Activated naive CD8-positive, alpha-beta T cell treated with anti-CD3 and anti-CD28 coated beads, Interleukin-2, amount 10 ng/mL, durations not matched to agents 7 days and 5 days (primary cell): Measurements from ENCODE around the gene EPS8L3. TPM values are rescaled to one million over a fixed set of nuclear protein-coding genes. Genes with fewer than 3 reads are reported as not detected.
"Not testable (repeated sequence)": the region's sequence is repeated elsewhere in the genome, so short reads cannot be mapped to it uniquely, and the experiment has no call there.

Source experiments
- ATAC-seq: fragments of 150-1000 bp; cut with Tn5 transposase; one replicate; pipeline ENCODE4 v1.10.0; 2021; ENCODE audit warnings: low read depth, moderate library complexity
- POLR2A ChIA-PET: fragments of 350-600 bp; sonication (Branson Sonifier 250); formaldehyde crosslinking; loops from one replicate; lab custom pipeline; 2021; ENCODE audit warnings: antibody characterized with exemption; lab: Charles Lee
- DNase-seq: peaks from one replicate; pipeline ENCODE4 v3.0.0; 2021
- H3K27ac Mint-ChIP-seq: one replicate; pipeline ENCODE4 v1.8.0; 2022; ENCODE audit warnings: mild to moderate bottlenecking, mixed read lengths
- H3K27me3 Mint-ChIP-seq: one replicate; pipeline ENCODE4 v1.8.0; 2022; ENCODE audit warnings: mild to moderate bottlenecking, moderate library complexity, mixed read lengths
- H3K36me3 Mint-ChIP-seq: one replicate; pipeline ENCODE4 v1.8.0; 2021; ENCODE audit warnings: mild to moderate bottlenecking, mixed read lengths
- H3K4me1 Mint-ChIP-seq: one replicate; pipeline ENCODE4 v1.8.0; 2021; ENCODE audit warnings: mixed read lengths
- H3K4me3 Mint-ChIP-seq: one replicate; pipeline ENCODE4 v1.8.0; 2022; ENCODE audit warnings: mild to moderate bottlenecking, moderate library complexity, mixed read lengths
- H3K9me3 Mint-ChIP-seq: one replicate; pipeline ENCODE4 v1.8.0; 2021; ENCODE audit warnings: mixed read lengths
- total RNA-seq, 2 experiments: library from RNA; stranded (reverse); gene quantifications; one replicate each; pipeline ENCODE4 v1.2.3, GENCODE V29; 2021

Gene EPS8L3
- total RNA-seq, 2 experiments from 2014 or later, result not detected

GRCh38 chr1:109722908-109723691 is 40.6 kb downstream of the EPS8L3 start:
- no peak for ATAC-seq
- POLR2A ChIA-PET, result no interaction called here
- no peak for DNase-seq
- H3K4me1 Mint-ChIP-seq, result no peaks in the 10 kb centered on the region
- H3K9me3 Mint-ChIP-seq, result no peaks in the 10 kb centered on the region
- H3K4me3 Mint-ChIP-seq, result no peak overlapping the region
- H3K27ac Mint-ChIP-seq, result no peak overlapping the region
- no peaks in the 10 kb centered on the region for H3K36me3 Mint-ChIP-seq
- H3K27me3 Mint-ChIP-seq, result peaks cover 21% of the 10 kb centered on the region

GRCh38 chr1:109721971-109722370 is 41.8 kb downstream of the EPS8L3 start:
- Mint-ChIP-seq H3K27ac (no peak overlapping the region), H3K4me3 (no peak overlapping the region), H3K36me3 (no peaks in the 10 kb centered on the region), H3K4me1 (no peaks in the 10 kb centered on the region), H3K27me3 (peaks cover 18% of the 10 kb centered on the region), H3K9me3 (no peaks in the 10 kb centered on the region)
- POLR2A ChIA-PET, result no interaction called here
- ATAC-seq, result no peak
- no peak for DNase-seq

GRCh38 chr1:109721042-109721441 is 42.7 kb downstream of the EPS8L3 start:
- no peak for ATAC-seq
- H3K27me3 Mint-ChIP-seq, result peaks cover 15% of the 10 kb centered on the region
- H3K9me3 Mint-ChIP-seq, result no peaks in the 10 kb centered on the region
- no peaks in the 10 kb centered on the region for H3K36me3 Mint-ChIP-seq
- no peak overlapping the region for H3K27ac Mint-ChIP-seq
- DNase-seq, result no peak
- POLR2A ChIA-PET, result no interaction called here
- H3K4me1 Mint-ChIP-seq, result no peaks in the 10 kb centered on the region
- no peak overlapping the region for H3K4me3 Mint-ChIP-seq

DNA sequence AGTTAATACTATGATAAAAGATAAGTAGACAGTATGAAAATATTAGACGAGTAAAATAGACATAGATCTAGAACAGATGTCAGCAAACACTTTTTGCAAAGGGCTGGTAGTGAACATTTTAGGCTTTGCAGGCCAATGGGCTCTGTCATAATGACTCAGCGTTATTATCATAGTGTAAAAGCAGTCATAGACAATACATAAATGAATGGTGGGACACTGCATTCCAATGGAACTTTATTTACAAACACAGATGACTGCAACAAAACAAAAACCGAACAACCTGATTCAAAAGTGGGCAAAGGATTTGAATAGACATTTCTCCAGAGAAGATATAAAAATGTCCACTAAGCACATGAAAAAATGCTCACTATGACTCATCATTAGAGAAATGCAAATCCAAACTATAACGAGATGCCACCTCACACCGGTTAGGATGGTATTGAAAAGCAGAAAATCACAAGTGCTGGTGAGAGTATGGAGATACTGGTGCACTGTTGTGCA is 44.3 kb downstream of the EPS8L3 start:
- no peak for ATAC-seq
- POLR2A ChIA-PET, result no interaction called here

GRCh38 chr1:109718495-109718894 is 45.2 kb downstream of the EPS8L3 start:
- H3K27ac Mint-ChIP-seq, result no peak overlapping the region
- no peak for ATAC-seq

More for the DNA sequence above, 44.3 kb downstream of the EPS8L3 start:
- no peak overlapping the region for H3K27ac Mint-ChIP-seq
- no peaks in the 10 kb centered on the region for H3K36me3 Mint-ChIP-seq
- H3K4me3 Mint-ChIP-seq, result no peak overlapping the region
- H3K9me3 Mint-ChIP-seq, result no peaks in the 10 kb centered on the region
- H3K27me3 Mint-ChIP-seq, result peaks cover 12% of the 10 kb centered on the region
- H3K4me1 Mint-ChIP-seq, result no peaks in the 10 kb centered on the region
- DNase-seq, result no peak

GRCh38 chr1:109717729-109718128 is 46.0 kb downstream of the EPS8L3 start:
- Mint-ChIP-seq H3K36me3 (no peaks in the 10 kb centered on the region), H3K27ac (no peak overlapping the region), H3K27me3 (peaks cover 12% of the 10 kb centered on the region), H3K4me1 (no peaks in the 10 kb centered on the region), H3K4me3 (no peak overlapping the region), H3K9me3 (no peaks in the 10 kb centered on the region)
- no peak for ATAC-seq
- DNase-seq, result no peak
- POLR2A ChIA-PET, result no interaction called here

More at GRCh38 chr1:109718495-109718894, 45.2 kb downstream of the EPS8L3 start:
- Mint-ChIP-seq H3K4me3 (no peak overlapping the region), H3K27me3 (peaks cover 12% of the 10 kb centered on the region), H3K4me1 (no peaks in the 10 kb centered on the region), H3K9me3 (no peaks in the 10 kb centered on the region), H3K36me3 (no peaks in the 10 kb centered on the region)
- DNase-seq, result no peak
- POLR2A ChIA-PET, result no interaction called here

GRCh38 chr1:109716570-109717090 is 47.1 kb downstream of the EPS8L3 start:
- H3K27ac Mint-ChIP-seq, result no peak overlapping the region
- DNase-seq (no peak), ATAC-seq (no peak)
- POLR2A ChIA-PET, result no interaction called here
- H3K36me3 Mint-ChIP-seq, result no peaks in the 10 kb centered on the region
- no peaks in the 10 kb centered on the region for H3K9me3 Mint-ChIP-seq
- H3K4me3 Mint-ChIP-seq, result no peak overlapping the region
- no peaks in the 10 kb centered on the region for H3K4me1 Mint-ChIP-seq
- peaks cover 8% of the 10 kb centered on the region for H3K27me3 Mint-ChIP-seq

GRCh38 chr1:109716121-109716520 is 47.6 kb downstream of the EPS8L3 start:
- POLR2A ChIA-PET, result no interaction called here
- H3K27me3 Mint-ChIP-seq, result peaks cover 5% of the 10 kb centered on the region
- no peak overlapping the region for H3K27ac Mint-ChIP-seq
- H3K36me3 Mint-ChIP-seq, result no peaks in the 10 kb centered on the region
- ATAC-seq, result no peak
- H3K4me1 Mint-ChIP-seq, result no peaks in the 10 kb centered on the region
- DNase-seq, result no peak
- no peaks in the 10 kb centered on the region for H3K9me3 Mint-ChIP-seq
- H3K4me3 Mint-ChIP-seq, result no peak overlapping the region

DNA sequence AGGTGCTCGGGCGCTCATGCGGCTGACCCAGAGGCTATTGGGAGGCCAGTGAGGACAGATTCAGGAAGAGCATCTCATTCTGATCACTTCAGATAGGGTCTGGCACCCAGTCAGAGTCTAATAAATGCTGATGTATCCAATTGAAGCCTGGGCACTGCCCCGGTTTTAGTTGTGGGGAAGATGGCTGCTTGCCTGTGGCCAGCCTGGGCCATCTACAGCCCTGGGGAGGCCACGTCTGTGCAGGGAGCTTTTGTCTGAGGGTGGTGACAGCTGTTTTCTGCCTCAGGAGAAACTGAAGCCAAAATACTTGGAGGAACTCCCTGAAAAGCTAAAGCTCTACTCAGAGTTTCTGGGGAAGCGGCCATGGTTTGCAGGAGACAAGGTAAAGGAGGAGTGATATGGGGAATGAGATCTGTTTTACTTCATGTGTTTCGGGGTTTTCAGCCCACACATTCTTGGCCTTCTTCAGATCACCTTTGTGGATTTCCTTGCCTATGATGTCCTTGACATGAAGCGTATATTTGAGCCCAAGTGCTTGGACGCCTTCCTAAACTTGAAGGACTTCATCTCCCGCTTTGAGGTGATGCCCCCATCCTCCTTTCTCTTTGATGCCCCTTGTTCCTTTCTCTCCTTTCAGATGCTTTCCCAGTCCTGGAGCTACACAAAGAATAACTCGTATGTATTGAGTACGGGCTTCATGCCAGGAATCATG is 48.9 kb downstream of the EPS8L3 start:
- no peaks in the 10 kb centered on the region for H3K27me3 Mint-ChIP-seq
- DNase-seq (no peak), ATAC-seq (no peak)
- no peaks in the 10 kb centered on the region for H3K9me3 Mint-ChIP-seq
- POLR2A ChIA-PET, result no interaction called here
- H3K4me1 Mint-ChIP-seq, result no peaks in the 10 kb centered on the region
- H3K36me3 Mint-ChIP-seq, result no peaks in the 10 kb centered on the region
- no peak overlapping the region for H3K4me3 Mint-ChIP-seq
- no peak overlapping the region for H3K27ac Mint-ChIP-seq

DNA sequence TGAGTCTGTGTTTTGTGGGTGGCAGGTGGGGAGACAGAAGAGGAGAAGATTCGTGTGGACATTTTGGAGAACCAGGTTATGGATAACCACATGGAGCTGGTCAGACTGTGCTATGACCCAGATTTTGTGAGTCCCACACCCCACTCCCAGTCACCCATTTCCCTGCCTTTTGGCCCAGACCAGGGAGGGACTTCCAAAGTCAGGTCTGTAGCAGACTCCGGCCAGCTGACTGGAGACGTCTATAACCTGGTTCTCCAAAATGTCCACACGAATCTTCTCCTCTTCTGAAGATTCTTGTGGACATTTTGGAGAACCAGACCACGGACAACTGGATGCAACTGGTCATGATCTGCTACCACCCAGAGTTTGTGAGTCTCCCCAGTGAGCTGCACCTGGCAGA is 50.1 kb downstream of the EPS8L3 start:
- Mint-ChIP-seq H3K9me3 (peaks cover 6% of the 10 kb centered on the region), H3K27me3 (no peaks in the 10 kb centered on the region)
- no peak for ATAC-seq

GRCh38 chr1:109712321-109712864 is 51.3 kb downstream of the EPS8L3 start:
- no peak for DNase-seq
- no peaks in the 10 kb centered on the region for H3K4me1 Mint-ChIP-seq
- no peak for ATAC-seq
- H3K27me3 Mint-ChIP-seq, result no peaks in the 10 kb centered on the region
- no peaks in the 10 kb centered on the region for H3K36me3 Mint-ChIP-seq
- peaks cover 11% of the 10 kb centered on the region for H3K9me3 Mint-ChIP-seq
- H3K27ac Mint-ChIP-seq, result no peak overlapping the region
- H3K4me3 Mint-ChIP-seq, result no peak overlapping the region
- POLR2A ChIA-PET, result interaction anchor here (0.6 kb wide), 1 partner anchor 169 kb away, joined by 5 read pairs; no protein-coding TSS in a partner anchor

More for the DNA sequence above, 50.1 kb downstream of the EPS8L3 start:
- Mint-ChIP-seq H3K27ac (no peak overlapping the region), H3K36me3 (no peaks in the 10 kb centered on the region), H3K4me3 (no peak overlapping the region), H3K4me1 (no peaks in the 10 kb centered on the region)
- DNase-seq, result no peak
- POLR2A ChIA-PET, result no interaction called here

DNA sequence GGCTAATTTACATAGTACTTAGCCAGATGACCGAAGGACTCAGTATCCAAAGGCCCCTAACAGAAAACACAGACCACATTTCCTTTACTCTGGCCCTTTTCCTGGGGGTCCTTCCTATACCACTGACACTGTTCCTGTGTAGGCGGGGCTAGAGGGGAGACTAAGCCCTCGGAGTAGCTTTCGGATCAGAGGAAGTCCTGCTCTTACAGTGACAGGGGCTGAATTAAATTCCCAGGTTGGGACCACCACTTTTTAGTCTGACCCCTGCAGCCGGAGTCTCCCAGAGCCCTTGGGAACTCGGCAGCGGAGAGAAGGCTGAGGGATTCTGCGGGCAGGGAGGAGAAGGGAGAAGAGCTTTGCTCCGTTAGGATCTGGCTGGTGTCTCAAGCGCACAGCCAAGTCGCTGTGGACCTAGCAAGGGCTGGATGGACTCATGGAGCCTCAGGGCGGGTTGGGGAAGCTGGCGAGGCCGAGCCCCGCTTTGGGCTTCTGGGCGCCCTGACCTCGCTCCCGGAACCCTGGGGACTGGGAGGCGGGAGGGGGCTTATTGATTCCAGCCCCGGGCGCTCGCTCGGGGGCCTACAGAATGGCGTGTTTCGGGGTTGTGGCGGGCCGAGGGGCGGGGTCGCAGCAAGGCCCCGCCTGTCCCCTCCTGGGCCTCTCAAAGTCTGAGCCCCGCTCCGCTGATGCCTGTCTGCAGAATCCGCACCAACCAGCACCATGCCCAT is 52.0 kb downstream of the EPS8L3 start, which contains the start of gene GSTM5:
Gene GSTM5 (plus strand): TSS at position 659 of the 728 bp plus-strand sequence. CDS start 62 bp downstream, at position 721.
- H3K4me1 Mint-ChIP-seq, result not testable (repeated sequence)

DNA sequence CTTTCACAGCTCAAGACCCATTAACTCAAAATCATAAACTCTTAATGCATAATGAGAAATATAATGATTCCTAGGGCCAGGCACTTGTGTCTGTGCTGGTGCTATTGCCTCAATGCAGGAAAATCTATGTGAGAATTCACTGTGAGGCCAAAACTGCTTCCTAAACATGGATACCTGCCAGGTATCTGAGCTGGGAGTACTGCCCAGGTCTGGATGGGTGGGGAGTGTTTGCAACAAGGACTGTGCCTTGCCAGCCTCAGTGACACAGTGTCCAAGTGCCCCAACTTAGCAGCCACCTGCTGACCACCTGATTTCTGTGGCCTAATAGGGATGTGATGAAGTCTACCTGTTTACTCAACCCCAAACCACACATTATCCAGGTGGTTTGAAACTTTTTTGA is 53.9 kb downstream of the EPS8L3 start:
- H3K4me1 Mint-ChIP-seq, H3K27me3 Mint-ChIP-seq, H3K4me3 Mint-ChIP-seq, DNase-seq, ATAC-seq, H3K36me3 Mint-ChIP-seq, H3K27ac Mint-ChIP-seq, POLR2A ChIA-PET: not testable (repeated sequence)
- H3K9me3 Mint-ChIP-seq, result peaks cover 11% of the 10 kb centered on the region

More for the DNA sequence above, 52.0 kb downstream of the EPS8L3 start, which contains the start of gene GSTM5:
- H3K27me3 Mint-ChIP-seq, DNase-seq, ATAC-seq, H3K36me3 Mint-ChIP-seq, H3K27ac Mint-ChIP-seq, H3K4me3 Mint-ChIP-seq: not testable (repeated sequence)
- H3K9me3 Mint-ChIP-seq, result peaks cover 11% of the 10 kb centered on the region
- POLR2A ChIA-PET, result interaction anchor here (0.6 kb wide), 1 partner anchor 169 kb away, joined by 5 read pairs; no protein-coding TSS in a partner anchor
